ENCODE measurements around the gene PXN.

- TF ChIP-seq EZH2 (IDR thresholded peaks at IDR 0.05) (no peak), CTCF (IDR thresholded peaks at IDR 0.05) (no peak)
Measured at GRCh38 chr12:120175537-120175936, 90.0 kb downstream of the PXN start.
